Measurements from ENCODE around the gene FBXO10. TPM values are rescaled to one million over a fixed set of nuclear protein-coding genes. Genes with fewer than 3 reads are reported as not detected.

The FBXO10 gene
- total and polyA plus RNA-seq, 10 of the 15 experiments (the other 5 are each of a cell fraction or from before 2014, with no cell fraction given) = 1.6 to 17.2 (median 9.6) TPM

- TF ChIP-seq IRF3 (IDR thresholded peaks at IDR 0.05) (no peak), NFXL1 (IDR thresholded peaks at IDR 0.05; ENCODE audit: borderline replicate concordance) (no peak)
Observed at GRCh38 chr9:37541465-37541864, 34.7 kb downstream of the FBXO10 start (continued).

GRCh38 chr9:37540634-37541033 is 35.5 kb downstream of the FBXO10 start:
- Histone ChIP-seq H3K36me3 (ENCODE audit: control insufficient read depth in 2 of 2, insufficient read depth in 2 of 2, low read length in 1 of 2) (peaks cover 3 to 5% of the 10 kb centered on the region in 2 experiments), H3K79me2 (ENCODE audit: control insufficient read depth, insufficient read depth, low read length) (no peaks in the 10 kb centered on the region), H2AFZ (ENCODE audit: control insufficient read depth, low read depth, low read length) (no peak overlapping the region), H3K9me3 (replicated peaks; ENCODE audit: control insufficient read depth, insufficient read depth, low read length) (no peaks in the 10 kb centered on the region), H4K20me1 (ENCODE audit: control insufficient read depth, insufficient read depth) (no peaks in the 10 kb centered on the region), H3K4me2 (ENCODE audit: control insufficient read depth, insufficient read depth) (no peak overlapping the region), H3K4me3 (no peak overlapping the region), H3K27me3 (replicated peaks in 1 of 2; ENCODE audit: control insufficient read depth in 2 of 2, insufficient read depth in 2 of 2, low read length in 1 of 2) (no peaks in the 10 kb centered on the region), H3K27ac (ENCODE audit: control insufficient read depth, insufficient read depth) (no peak overlapping the region), H3K9ac (ENCODE audit: control insufficient read depth, insufficient read depth, low read length) (no peak overlapping the region), H3K4me1 (ENCODE audit: control insufficient read depth, insufficient read depth, low read length) (no peaks in the 10 kb centered on the region)
- DNase-seq (ENCODE audit: low read depth, low spot score) = no peak
- SMC1A ChIA-PET (ENCODE audit: uncharacterized antibody, unreplicated experiment) = interaction anchor here (1.0 kb wide), 1 partner anchor 48 kb away, joined by 3 read pairs; no protein-coding TSS in a partner anchor
- ATAC-seq = no peak
- POLR2A ChIA-PET = no interaction called here
- intact Hi-C loops (cut with micrococcal nuclease; ENCODE audit: unreplicated experiment) = no loop called here
- CTCF ChIA-PET = no interaction called here
- in situ Hi-C loops (cut with MboI) = no loop called here
- TF ChIP-seq NFIC (IDR thresholded peaks at IDR 0.05; ENCODE audit: low read depth, low read length) = no peak
- no TSS peak for BruUV-seq (replicated peaks)
- 98% methylated on average over 3 of the region's 3 CpGs for WGBS (ENCODE audit: insufficient coverage, insufficient replicate concordance, low lambda C conversion rate, missing lambda C conversion rate)
- RAD21 ChIA-PET (ENCODE audit: unreplicated experiment) = no interaction called here
- FAIRE-seq = no peak

- SMC1A ChIA-PET (ENCODE audit: uncharacterized antibody, unreplicated experiment) = no interaction called here
Observed at GRCh38 chr9:37539634-37540033, 36.5 kb downstream of the FBXO10 start.

More at GRCh38 chr9:37539634-37540033, 36.5 kb downstream of the FBXO10 start:
- Histone ChIP-seq H3K4me3 (no peak overlapping the region), H3K27me3 (replicated peaks in 1 of 2; ENCODE audit: control insufficient read depth in 2 of 2, insufficient read depth in 2 of 2, low read length in 1 of 2) (no peaks in the 10 kb centered on the region), H3K4me1 (ENCODE audit: control insufficient read depth, insufficient read depth, low read length) (no peaks in the 10 kb centered on the region), H3K9me3 (replicated peaks; ENCODE audit: control insufficient read depth, insufficient read depth, low read length) (no peaks in the 10 kb centered on the region), H3K36me3 (ENCODE audit: control insufficient read depth in 2 of 2, insufficient read depth in 2 of 2, low read length in 1 of 2) (peaks cover 3 to 5% of the 10 kb centered on the region in 2 experiments), H2AFZ (ENCODE audit: control insufficient read depth, low read depth, low read length) (no peak overlapping the region), H4K20me1 (ENCODE audit: control insufficient read depth, insufficient read depth) (no peaks in the 10 kb centered on the region), H3K79me2 (ENCODE audit: control insufficient read depth, insufficient read depth, low read length) (no peaks in the 10 kb centered on the region), H3K27ac (ENCODE audit: control insufficient read depth, insufficient read depth) (no peak overlapping the region), H3K4me2 (ENCODE audit: control insufficient read depth, insufficient read depth) (no peak overlapping the region), H3K9ac (ENCODE audit: control insufficient read depth, insufficient read depth, low read length) (no peak overlapping the region)
- ATAC-seq (no peak), DNase-seq (ENCODE audit: low read depth, low spot score) (no peak), FAIRE-seq (no peak)
- TF ChIP-seq NFXL1 (IDR thresholded peaks at IDR 0.05; ENCODE audit: borderline replicate concordance) = no peak
- TF ChIP-seq CBFB (IDR thresholded peaks at IDR 0.05; ENCODE audit: low read depth) = no peak
- TF ChIP-seq NR2C2 (IDR thresholded peaks at IDR 0.05; ENCODE audit: borderline replicate concordance, control insufficient read depth, insufficient read length, low read depth) = no peak
- ChIA-PET POLR2A (interaction anchor here (0.8 kb wide), 1 partner anchor 11 kb away, joined by 4 read pairs; no protein-coding TSS in a partner anchor), RAD21 (ENCODE audit: unreplicated experiment) (no interaction called here), CTCF (no interaction called here)
- no TSS peak for BruUV-seq (replicated peaks)
- intact Hi-C loops (cut with micrococcal nuclease; ENCODE audit: unreplicated experiment) = no loop called here
- in situ Hi-C loops (cut with MboI) = no loop called here
